Kidney epithelial cell (primary cell): Measurements from ENCODE around the gene TBX15. TPM values are rescaled to one million over a fixed set of nuclear protein-coding genes. Genes with fewer than 3 reads are reported as not detected.

Experiments used
- DNase-seq: peaks from one replicate; pipeline ENCODE4 v3.0.0-alpha.2; 2010; ENCODE audit warnings: low read depth
- H3K27me3 ChIP-seq: 2 replicates; pipeline ENCODE4 v1.6.0; 2011; ENCODE audit warnings: low read length; ENCODE audit not compliant: control insufficient read depth, insufficient read depth
- H3K36me3 ChIP-seq: 2 replicates; pipeline ENCODE4 v1.5.1; 2011; ENCODE audit warnings: low read length; ENCODE audit not compliant: control insufficient read depth, insufficient read depth
- H3K4me3 ChIP-seq: 2 replicates; pipeline ENCODE4 v1.5.1; 2011; ENCODE audit warnings: low read depth, mild to moderate bottlenecking, control low read depth, low read length
- total RNA-seq: library from RNA; depleted of rRNA; stranded (reverse); fragments of >200 nt; gene quantifications from 2 replicates; pipeline ENCODE4 v1.2.3, GENCODE V29; 2015
- TF ChIP-seq, protein P1 (sequence below): IDR thresholded peaks from 2 replicates; pipeline ENCODE4 v1.5.1; 2011; ENCODE audit warnings: mild to moderate bottlenecking, moderate library complexity, low read length, control low read depth, inconsistent platforms; ENCODE audit not compliant: insufficient read depth, poor library complexity, severe bottlenecking

TBX15 gene
- total RNA-seq, 1 donor from 2014 or later = not detected

DNA sequence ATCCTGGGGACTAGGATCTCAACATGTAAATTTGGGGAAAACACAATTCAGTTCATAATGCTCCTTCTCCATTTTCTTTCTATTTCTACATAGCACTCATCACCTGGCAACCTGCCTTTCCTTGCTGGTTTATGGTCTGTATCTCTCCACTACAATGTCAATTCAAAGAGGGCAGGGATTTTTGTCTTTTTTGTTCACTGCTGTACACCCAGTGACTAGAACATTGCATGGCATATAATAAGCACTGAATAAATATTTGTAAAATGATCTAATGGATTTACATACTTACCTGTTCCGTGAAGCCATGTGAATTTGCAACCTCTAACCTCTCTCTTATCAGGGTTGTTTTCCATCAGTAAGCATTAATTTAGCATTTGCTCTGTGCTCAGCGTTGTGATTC lies 27.4 kb upstream of the TBX15 start:
- Histone ChIP-seq H3K4me3 (no peak overlapping the region), H3K36me3 (no peaks in the 10 kb centered on the region), H3K27me3 (no peaks in the 10 kb centered on the region)
- DNase-seq = no peak
- TF ChIP-seq, protein P1, sequence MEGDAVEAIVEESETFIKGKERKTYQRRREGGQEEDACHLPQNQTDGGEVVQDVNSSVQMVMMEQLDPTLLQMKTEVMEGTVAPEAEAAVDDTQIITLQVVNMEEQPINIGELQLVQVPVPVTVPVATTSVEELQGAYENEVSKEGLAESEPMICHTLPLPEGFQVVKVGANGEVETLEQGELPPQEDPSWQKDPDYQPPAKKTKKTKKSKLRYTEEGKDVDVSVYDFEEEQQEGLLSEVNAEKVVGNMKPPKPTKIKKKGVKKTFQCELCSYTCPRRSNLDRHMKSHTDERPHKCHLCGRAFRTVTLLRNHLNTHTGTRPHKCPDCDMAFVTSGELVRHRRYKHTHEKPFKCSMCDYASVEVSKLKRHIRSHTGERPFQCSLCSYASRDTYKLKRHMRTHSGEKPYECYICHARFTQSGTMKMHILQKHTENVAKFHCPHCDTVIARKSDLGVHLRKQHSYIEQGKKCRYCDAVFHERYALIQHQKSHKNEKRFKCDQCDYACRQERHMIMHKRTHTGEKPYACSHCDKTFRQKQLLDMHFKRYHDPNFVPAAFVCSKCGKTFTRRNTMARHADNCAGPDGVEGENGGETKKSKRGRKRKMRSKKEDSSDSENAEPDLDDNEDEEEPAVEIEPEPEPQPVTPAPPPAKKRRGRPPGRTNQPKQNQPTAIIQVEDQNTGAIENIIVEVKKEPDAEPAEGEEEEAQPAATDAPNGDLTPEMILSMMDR = no peak

DNA sequence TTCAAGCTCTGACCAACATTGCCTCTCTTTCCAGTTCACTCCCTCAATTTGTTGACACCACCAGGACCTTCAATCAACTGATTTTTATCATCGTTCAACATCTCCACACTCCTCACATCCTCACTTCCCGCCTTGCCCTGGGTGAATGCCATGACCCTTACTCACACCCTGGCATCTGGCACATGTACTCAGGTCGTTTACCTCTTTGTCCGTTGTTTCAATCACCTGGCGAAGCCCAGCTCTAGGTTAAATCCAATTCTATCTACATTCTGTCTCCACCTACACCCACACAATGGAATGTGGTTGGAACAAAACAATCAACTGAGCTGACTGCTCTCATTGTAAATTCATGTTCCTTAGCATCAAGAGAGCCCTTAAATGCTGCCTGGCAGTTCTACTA lies 24.2 kb upstream of the TBX15 start:
- Histone ChIP-seq H3K36me3 (no peaks in the 10 kb centered on the region), H3K27me3 (peaks cover 11% of the 10 kb centered on the region), H3K4me3 (no peak overlapping the region)
- TF ChIP-seq, protein P1 = no peak
- DNase-seq = no peak

DNA sequence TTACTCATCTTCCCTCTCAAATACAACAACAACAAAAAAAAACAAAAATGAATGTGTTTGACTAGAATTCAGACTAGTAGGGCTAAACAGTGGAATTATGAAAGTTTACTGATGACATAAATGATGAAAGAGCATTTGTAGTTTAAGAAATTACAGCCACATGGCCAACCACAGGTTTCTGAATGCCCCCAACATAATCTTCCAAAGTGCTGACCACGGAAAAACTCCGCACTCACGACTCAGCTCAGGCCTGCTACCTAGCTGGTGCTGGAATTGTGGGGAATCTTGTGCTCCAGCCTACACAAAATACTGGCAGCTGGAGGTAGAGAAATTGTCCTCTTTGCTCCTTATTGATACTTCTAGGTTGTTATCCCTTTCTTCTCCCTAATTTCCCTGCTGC lies 23.6 kb upstream of the TBX15 start:
- no peaks in the 10 kb centered on the region for H3K36me3 ChIP-seq
- TF ChIP-seq, protein P1 = no peak
- DNase-seq = no peak
- peaks cover 18% of the 10 kb centered on the region for H3K27me3 ChIP-seq
- H3K4me3 ChIP-seq = no peak overlapping the region

DNA sequence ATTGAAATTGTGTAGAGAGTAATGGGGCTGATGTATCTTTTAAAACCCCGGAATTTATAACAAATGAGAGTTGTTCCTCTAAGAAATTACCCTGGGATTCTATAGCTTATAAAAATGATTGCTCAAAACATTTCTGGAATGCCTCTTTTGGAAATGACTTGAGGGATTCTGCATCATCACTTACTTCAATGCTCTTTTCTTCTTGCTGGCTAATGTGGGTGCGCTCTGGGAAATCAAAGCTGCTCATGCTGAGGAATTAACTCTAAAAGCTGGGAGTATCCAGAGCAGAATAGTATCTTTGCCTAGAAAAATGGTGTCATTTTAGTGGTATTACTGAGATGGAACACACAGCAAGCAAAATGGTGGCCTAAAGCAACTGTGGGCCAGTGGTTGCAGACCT lies 23.0 kb upstream of the TBX15 start:
- TF ChIP-seq, protein P1 = no peak
- Histone ChIP-seq H3K27me3 (peaks cover 24% of the 10 kb centered on the region), H3K4me3 (no peak overlapping the region), H3K36me3 (no peaks in the 10 kb centered on the region)
- DNase-seq = no peak

DNA sequence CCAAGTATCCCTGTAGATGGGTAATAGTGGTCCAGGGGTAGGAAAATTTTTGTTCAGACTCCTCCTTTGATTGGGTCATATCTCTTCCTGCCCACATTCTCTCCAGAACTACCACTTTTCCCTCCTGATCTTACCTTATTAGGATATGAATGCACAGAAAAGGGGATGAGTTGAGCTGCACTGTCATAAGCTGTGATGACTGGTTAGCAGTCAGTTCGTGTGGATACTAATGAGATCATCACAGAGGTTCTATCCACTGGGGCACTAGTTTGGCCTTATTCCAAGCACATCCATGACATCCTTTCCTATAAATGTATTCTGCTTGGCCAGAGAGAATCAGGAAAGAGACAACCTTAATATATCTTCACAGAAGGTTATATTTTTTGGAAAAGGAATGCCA lies 22.1 kb upstream of the TBX15 start:
- no peak for DNase-seq
- Histone ChIP-seq H3K27me3 (peaks cover 31% of the 10 kb centered on the region), H3K36me3 (no peaks in the 10 kb centered on the region), H3K4me3 (no peak overlapping the region)
- TF ChIP-seq, protein P1 = no peak

DNA sequence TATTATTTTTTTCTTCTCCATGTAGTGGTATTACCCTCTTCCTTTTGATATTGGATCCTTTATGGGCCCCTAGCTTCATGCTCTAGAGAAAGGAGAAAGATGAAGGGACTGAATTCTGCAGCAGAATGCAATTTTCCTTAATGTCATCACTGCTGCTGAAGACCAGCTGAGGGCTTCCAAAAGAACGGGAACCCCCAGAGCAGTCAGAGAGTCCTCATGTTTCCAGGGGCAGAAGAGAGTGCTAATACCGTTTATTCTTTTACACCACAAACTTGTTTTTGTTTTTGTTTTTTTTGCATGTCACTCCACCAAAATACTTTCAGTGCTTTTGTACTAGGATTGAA lies 21.1 kb upstream of the TBX15 start:
- DNase-seq = no peak
- H3K36me3 ChIP-seq = no peaks in the 10 kb centered on the region
- H3K4me3 ChIP-seq = no peak overlapping the region
- TF ChIP-seq, protein P1 = no peak
- peaks cover 37% of the 10 kb centered on the region for H3K27me3 ChIP-seq
